Spleen (tissue), 11 donors: ENCODE results near the gene GALNT8. TPM values are rescaled to one million over a fixed set of nuclear protein-coding genes. Genes with fewer than 3 reads are reported as not detected.

Source experiments
- DNase-seq: peaks from one replicate; pipeline ENCODE4 v3.0.0-alpha.2; 2020
- H3K27ac ChIP-seq, 8 donors: fragments of 200-600 bp; sonication (generic) in 7 of 8; 1 replicate in 4 of 8; 2 replicates in 4 of 8; pipeline versions ENCODE4 v1.5.0 to v1.8.0; 2016 to 2021; ENCODE audit warnings: inconsistent platforms in 4 of 8, mild to moderate bottlenecking in 4 of 8, moderate library complexity in 1 of 8
- H3K27me3 ChIP-seq, 7 donors: fragments of 200-600 bp; sonication (generic) in 6 of 7; replicated peaks in 1 of 7; 1 replicate in 4 of 7; 2 replicates in 3 of 7; pipeline versions ENCODE4 v1.5.0 to v1.8.0; 2016 to 2021; ENCODE audit warnings: inconsistent platforms in 3 of 7, mild to moderate bottlenecking in 1 of 7
- H3K36me3 ChIP-seq, 6 donors: fragments of 200-600 bp; sonication (generic) in 5 of 6; 1 replicate in 4 of 6; 2 replicates in 2 of 6; pipeline versions ENCODE4 v1.5.0 to v1.8.0; 2016 to 2021; ENCODE audit warnings: inconsistent platforms in 2 of 6
- H3K4me1 ChIP-seq, 6 donors: fragments of 200-600 bp; sonication (generic) in 5 of 6; 1 replicate in 3 of 6; 2 replicates in 3 of 6; pipeline versions ENCODE4 v1.5.0 to v1.8.0; 2016 to 2021; ENCODE audit warnings: inconsistent platforms in 3 of 6
- H3K4me3 ChIP-seq, 8 donors: fragments of 200-600 bp; sonication (generic) in 7 of 8; 1 replicate in 4 of 8; 2 replicates in 4 of 8; pipeline versions ENCODE4 v1.5.0 to v1.8.0; 2016 to 2021; ENCODE audit warnings: inconsistent platforms in 4 of 8, mild to moderate bottlenecking in 4 of 8, moderate library complexity in 2 of 8
- H3K9me3 ChIP-seq, 8 donors: fragments of 200-600 bp; sonication (generic) in 7 of 8; 1 replicate in 4 of 8; 2 replicates in 4 of 8; pipeline versions ENCODE4 v1.5.0 to v1.8.0; 2016 to 2021; ENCODE audit warnings: inconsistent platforms in 4 of 8
- POLR2A ChIP-seq, 3 donors: fragments of 450-650 bp; IDR thresholded peaks; one replicate each; pipeline ENCODE4 v1.5.1; 2017; ENCODE audit warnings: antibody characterized with exemption in 3 of 3, mild to moderate bottlenecking in 1 of 3
- POLR2AphosphoS5 ChIP-seq, 3 donors: sonication (generic); formaldehyde crosslinking; IDR thresholded peaks; one replicate each; pipeline ENCODE4 v1.5.1; 2017; ENCODE audit warnings: antibody characterized with exemption in 3 of 3
- WGBS, 5 donors: extraction: QIAGEN DNeasy Blood & Tissue Kit in 3 of 5; methylation state at CpG; one replicate each; pipeline versions ENCODE4 v1.1.5 to v1.1.7; 2013 to 2018; 5-methylcytosine and 5-hydroxymethylcytosine counted together
- intact Hi-C: fragments of 100-400 bp; cut with DNase I; formaldehyde crosslinking; loops from one replicate; pipeline ENCODE4 v1.15.0; 2023; ENCODE audit warnings: low total_unique reads
- polyA plus RNA-seq, 3 donors: library from polyadenylated mRNA; stranded (reverse); fragments of 200-250 nt; gene quantifications; one replicate each; pipeline ENCODE4 v1.2.1, GENCODE V29; 2013
- total RNA-seq, 7 donors: library from RNA; depleted of rRNA in 3 of 7; stranded (reverse); fragments of >200 nt in 3 of 7; fragmentation: NEBNext Ultra II Directional in 4 of 7; extraction: Animal tissue kit (Norgen Biotek cat#: 25700) in 4 of 7; gene quantifications; one replicate each; pipeline versions ENCODE4 v1.1.0 to v1.2.1, GENCODE V29; 2016 to 2021
- TF ChIP-seq, protein P1 (sequence below), 11 experiments: fragments of 200-600 bp in 7 of 11; fragments of 450-650 bp in 4 of 11; sonication (generic) in 4 of 11; IDR thresholded peaks in 8 of 11; conservative IDR thresholded peaks in 3 of 11; 1 replicate in 7 of 11; 2 replicates in 4 of 11; pipeline versions ENCODE4 v1.4.0 to v1.8.0; 2016 to 2021; ENCODE audit warnings: antibody characterized with exemption in 11 of 11, inconsistent platforms in 4 of 11, mild to moderate bottlenecking in 1 of 11
- donor health status: healthy with polysubstance abuse.
- donor health status: DM: no; HTN: no; CAD: no; lungs with moderate emphysema.
- donor health status: DM: no; HTN: no; CAD: no.
- donor health status: Bipolar disorder and iron deficiency.
- donor health status: healthy.
- donor health status: DM: no; HTN: no; CAD: no.
- donor health status: DM: yes; HTN: yes; CAD: no.

The GALNT8 gene
- total and polyA plus RNA-seq, 10 donors = 0.59 to 3.7 (median 1.5) TPM

DNA sequence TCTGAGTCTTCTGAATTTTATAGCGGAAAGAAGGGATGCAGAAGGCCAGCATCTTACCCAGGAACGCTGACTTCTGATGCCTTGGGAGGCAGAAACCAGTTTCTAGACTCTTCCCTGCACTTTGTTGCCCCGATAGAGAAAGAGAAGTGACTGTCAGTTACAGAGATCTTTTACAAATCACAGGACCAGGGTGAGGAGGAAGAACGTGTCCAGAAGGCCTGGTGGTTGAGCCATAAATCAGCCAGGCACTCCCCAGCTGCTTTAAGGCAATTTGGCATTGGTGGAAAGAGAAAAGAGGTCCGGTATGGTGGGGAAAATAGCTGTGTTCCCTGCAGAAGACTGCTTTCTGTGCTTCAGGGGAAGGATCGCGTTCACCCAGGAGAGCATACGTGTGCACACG is 100.8 kb downstream of the GALNT8 start:
- Histone ChIP-seq H3K9me3 (no peaks in the 10 kb centered on the region), H3K27ac (no peak overlapping the region), H3K4me3 (no peak overlapping the region), H3K4me1 (peaks cover 0 to 68% (median 19%) of the 10 kb centered on the region in 6 donors), H3K36me3 (no peaks in the 10 kb centered on the region), H3K27me3 (no peaks in the 10 kb centered on the region)
- no peak for TF ChIP-seq POLR2A (IDR thresholded peaks at IDR 0.05)
- no peak for TF ChIP-seq POLR2AphosphoS5 (IDR thresholded peaks at IDR 0.05)
- TF ChIP-seq, protein P1, sequence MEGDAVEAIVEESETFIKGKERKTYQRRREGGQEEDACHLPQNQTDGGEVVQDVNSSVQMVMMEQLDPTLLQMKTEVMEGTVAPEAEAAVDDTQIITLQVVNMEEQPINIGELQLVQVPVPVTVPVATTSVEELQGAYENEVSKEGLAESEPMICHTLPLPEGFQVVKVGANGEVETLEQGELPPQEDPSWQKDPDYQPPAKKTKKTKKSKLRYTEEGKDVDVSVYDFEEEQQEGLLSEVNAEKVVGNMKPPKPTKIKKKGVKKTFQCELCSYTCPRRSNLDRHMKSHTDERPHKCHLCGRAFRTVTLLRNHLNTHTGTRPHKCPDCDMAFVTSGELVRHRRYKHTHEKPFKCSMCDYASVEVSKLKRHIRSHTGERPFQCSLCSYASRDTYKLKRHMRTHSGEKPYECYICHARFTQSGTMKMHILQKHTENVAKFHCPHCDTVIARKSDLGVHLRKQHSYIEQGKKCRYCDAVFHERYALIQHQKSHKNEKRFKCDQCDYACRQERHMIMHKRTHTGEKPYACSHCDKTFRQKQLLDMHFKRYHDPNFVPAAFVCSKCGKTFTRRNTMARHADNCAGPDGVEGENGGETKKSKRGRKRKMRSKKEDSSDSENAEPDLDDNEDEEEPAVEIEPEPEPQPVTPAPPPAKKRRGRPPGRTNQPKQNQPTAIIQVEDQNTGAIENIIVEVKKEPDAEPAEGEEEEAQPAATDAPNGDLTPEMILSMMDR (IDR thresholded peaks at IDR 0.05 in 8 of 11, conservative IDR thresholded peaks at IDR 0.05 in 3 of 11) = no peak
- 37 to 60% (median 54%) methylated on average over 9 of the region's 9 CpGs for WGBS, 5 donors
- intact Hi-C loops = no loop called here
- DNase-seq = no peak

Other genes starting within 250 kb of the GALNT8 start
- 10 to 100 TPM in 1 of 7 donors, 1 to 10 TPM in 6; 3.7 to 10.9 (median 5.3) TPM for gene RAD51AP1, start 181.5 kb upstream of the GALNT8 start, total RNA-seq
- 1 to 10 TPM; 3.6 to 6.7 (median 4.8) TPM for gene RAD51AP1, start 181.5 kb upstream of the GALNT8 start, polyA plus RNA-seq
- gene DYRK4, start 158.2 kb upstream of the GALNT8 start, total RNA-seq = 10 to 100 TPM; 32.4 to 46.1 (median 42.0) TPM
- 10 to 100 TPM; 54.7 to 69.6 (median 55.6) TPM for gene DYRK4, start 158.2 kb upstream of the GALNT8 start, polyA plus RNA-seq
- gene AKAP3, start 71.3 kb upstream of the GALNT8 start, total RNA-seq = 1 to 10 TPM in 5 of 7 donors, under 1 TPM in 2; 0.39 to 2.4 (median 1.6) TPM
- gene AKAP3, start 71.3 kb upstream of the GALNT8 start, polyA plus RNA-seq = 1 to 10 TPM in 1 of 3 donors, under 1 TPM in 2; 0.59 to 1.6 (median 0.76) TPM
- gene NDUFA9, start 71.3 kb upstream of the GALNT8 start, total RNA-seq = 10 to 100 TPM; 34.8 to 91.0 (median 74.8) TPM
- 10 to 100 TPM; 38.8 to 54.0 (median 50.3) TPM for gene NDUFA9, start 71.3 kb upstream of the GALNT8 start, polyA plus RNA-seq
- under 1 TPM in 3 of 7 donors, not detected in 4; 0.23 to 0.32 (median 0.23) TPM for gene KCNA1, start 189.5 kb downstream of the GALNT8 start, total RNA-seq
- gene KCNA1, start 189.5 kb downstream of the GALNT8 start, polyA plus RNA-seq = under 1 TPM; 0.13 to 0.20 (median 0.15) TPM